HL-60 (cell line): ENCODE results near the gene VAV2.

ENCODE experiments used
- DNase-seq, 2 experiments: peaks; one replicate each; pipeline ENCODE4 v3.0.0-alpha.2; 2010 to 2020; ENCODE audit warnings: low read depth in 1 of 2, low spot score in 1 of 2
- H3K27ac ChIP-seq: fragments of 250-450 bp; sonication (Bioruptor Pico); replicated peaks from 2 replicates; pipeline ENCODE4 v1.5.1; 2020; ENCODE audit warnings: mild to moderate bottlenecking, moderate library complexity
- H3K27me3 ChIP-seq: fragments of 250-450 bp; sonication (Bioruptor Pico); 2 replicates; pipeline ENCODE4 v1.5.1; 2021; ENCODE audit warnings: mild to moderate bottlenecking, moderate library complexity; ENCODE audit not compliant: insufficient read depth, poor library complexity, severe bottlenecking
- H3K4me3 ChIP-seq: replicated peaks from 2 replicates; pipeline ENCODE4 v1.5.1; 2011; ENCODE audit warnings: mild to moderate bottlenecking, control low read depth, low read length; ENCODE audit not compliant: insufficient read depth
- GABPA ChIP-seq: IDR thresholded peaks from 2 replicates; pipeline ENCODE4 v1.6.1; 2012; ENCODE audit warnings: low read depth
- POLR2AphosphoS5 ChIP-seq: IDR thresholded peaks from 2 replicates; pipeline ENCODE4 v1.6.1; 2012; ENCODE audit warnings: low read depth
- REST ChIP-seq: IDR thresholded peaks from 2 replicates; pipeline ENCODE4 v1.6.1; 2012; ENCODE audit warnings: low read depth; ENCODE audit not compliant: insufficient replicate concordance
- SPI1 ChIP-seq: IDR thresholded peaks from 2 replicates; pipeline ENCODE4 v1.6.1; 2012; ENCODE audit warnings: low read depth, mild to moderate bottlenecking, borderline replicate concordance
- TF ChIP-seq, protein P1 (sequence below): IDR thresholded peaks from one replicate; pipeline ENCODE4 v1.5.1; 2011; ENCODE audit warnings: low read length, control low read depth, inconsistent platforms; ENCODE audit not compliant: insufficient read depth

The VAV2 gene

DNA sequence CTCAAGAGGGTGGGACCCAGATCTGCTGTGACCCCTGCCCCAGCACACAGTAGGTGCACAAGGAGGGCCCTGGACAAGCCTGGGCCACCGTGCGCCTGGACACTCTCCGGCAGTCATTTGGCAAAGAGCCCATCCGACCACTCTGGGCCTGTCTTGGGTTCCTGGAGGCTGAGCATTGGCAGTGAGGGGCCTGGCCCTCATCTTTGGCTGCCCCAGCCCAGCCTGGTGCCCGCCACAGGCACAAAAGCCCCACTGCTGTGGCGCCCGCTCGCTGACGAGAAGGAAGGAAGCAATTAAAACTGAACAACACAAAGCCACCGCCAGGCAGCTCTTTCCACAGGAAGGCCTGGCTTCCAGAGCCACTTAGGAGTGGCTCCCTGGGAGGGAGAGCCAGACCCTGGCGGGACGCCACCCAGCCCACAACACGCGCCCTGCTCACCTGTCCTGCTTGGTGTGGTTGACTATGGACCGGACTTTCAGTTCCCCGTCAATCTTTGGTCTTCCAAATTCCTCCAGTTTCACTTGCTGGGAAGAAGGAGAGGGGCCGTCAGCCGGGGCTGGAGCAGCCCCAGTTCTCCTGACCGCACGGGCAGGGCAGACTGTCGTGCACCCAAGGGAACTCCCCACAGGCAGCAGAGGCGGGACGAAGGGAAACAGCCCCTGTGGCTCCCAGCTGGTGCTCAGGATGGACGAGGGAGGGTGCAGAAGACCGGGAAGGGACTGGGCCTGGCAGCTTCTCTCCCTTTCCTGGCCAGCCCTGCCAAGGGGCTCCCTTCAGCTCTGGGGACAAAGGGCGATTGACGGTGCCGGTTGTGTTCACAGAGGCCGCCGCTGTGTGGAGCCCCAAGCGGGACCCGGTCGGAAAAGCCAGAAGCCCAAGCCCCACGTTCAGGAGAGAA lies 203.1 kb downstream of the VAV2 start:
- H3K27me3 ChIP-seq: peaks cover 11% of the 10 kb centered on the region
- H3K4me3 ChIP-seq: no peak overlapping the region
- TF ChIP-seq SPI1 (no peak), GABPA (no peak), REST (no peak), POLR2AphosphoS5 (no peak)
- TF ChIP-seq, protein P1, sequence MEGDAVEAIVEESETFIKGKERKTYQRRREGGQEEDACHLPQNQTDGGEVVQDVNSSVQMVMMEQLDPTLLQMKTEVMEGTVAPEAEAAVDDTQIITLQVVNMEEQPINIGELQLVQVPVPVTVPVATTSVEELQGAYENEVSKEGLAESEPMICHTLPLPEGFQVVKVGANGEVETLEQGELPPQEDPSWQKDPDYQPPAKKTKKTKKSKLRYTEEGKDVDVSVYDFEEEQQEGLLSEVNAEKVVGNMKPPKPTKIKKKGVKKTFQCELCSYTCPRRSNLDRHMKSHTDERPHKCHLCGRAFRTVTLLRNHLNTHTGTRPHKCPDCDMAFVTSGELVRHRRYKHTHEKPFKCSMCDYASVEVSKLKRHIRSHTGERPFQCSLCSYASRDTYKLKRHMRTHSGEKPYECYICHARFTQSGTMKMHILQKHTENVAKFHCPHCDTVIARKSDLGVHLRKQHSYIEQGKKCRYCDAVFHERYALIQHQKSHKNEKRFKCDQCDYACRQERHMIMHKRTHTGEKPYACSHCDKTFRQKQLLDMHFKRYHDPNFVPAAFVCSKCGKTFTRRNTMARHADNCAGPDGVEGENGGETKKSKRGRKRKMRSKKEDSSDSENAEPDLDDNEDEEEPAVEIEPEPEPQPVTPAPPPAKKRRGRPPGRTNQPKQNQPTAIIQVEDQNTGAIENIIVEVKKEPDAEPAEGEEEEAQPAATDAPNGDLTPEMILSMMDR: no peak
- no peak for DNase-seq
- H3K27ac ChIP-seq: no peak overlapping the region

DNA sequence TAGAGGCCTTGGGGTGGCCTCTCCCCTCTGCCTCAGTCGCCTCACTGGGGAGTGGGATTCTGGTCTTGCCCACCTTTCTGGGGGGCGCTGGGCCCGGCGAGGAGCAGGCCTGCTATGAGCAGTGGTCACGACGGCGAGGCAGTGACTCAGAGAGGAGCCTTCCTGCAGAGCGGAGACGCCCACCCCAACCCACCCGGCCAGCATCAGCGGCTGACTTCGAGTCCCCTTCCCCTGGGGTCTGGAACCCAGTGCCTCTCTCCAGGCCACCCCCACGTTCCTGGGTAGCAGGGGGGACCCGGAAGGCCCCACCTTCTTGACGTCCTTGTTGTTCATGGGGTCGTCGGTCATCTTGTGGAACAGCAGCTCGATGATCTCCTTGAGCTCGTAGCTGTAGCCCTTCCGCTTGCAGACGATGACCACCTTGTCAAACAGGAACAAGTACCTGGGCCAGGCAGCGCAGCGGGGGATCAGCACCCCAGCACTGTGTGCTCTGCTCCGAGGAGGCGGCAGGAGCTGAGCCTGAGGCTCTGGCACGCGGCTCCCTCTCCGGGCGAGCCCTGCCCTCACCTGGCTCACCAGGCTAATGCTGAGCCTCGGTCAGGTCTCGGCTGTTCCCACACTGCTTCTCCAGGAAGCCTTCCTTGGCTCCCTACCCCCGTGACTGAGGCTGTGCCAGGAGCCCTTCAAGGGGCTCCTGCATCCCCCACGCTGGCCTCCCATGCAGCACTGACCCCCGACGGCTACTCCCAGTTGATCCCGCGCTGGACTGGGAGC lies 203.9 kb downstream of the VAV2 start:
- no peak for DNase-seq
- H3K27me3 ChIP-seq: peaks cover 11% of the 10 kb centered on the region
- TF ChIP-seq POLR2AphosphoS5 (no peak), REST (no peak), GABPA (no peak), SPI1 (no peak)
- TF ChIP-seq, protein P1: no peak
- H3K27ac ChIP-seq: no peak overlapping the region
- no peak overlapping the region for H3K4me3 ChIP-seq

DNA sequence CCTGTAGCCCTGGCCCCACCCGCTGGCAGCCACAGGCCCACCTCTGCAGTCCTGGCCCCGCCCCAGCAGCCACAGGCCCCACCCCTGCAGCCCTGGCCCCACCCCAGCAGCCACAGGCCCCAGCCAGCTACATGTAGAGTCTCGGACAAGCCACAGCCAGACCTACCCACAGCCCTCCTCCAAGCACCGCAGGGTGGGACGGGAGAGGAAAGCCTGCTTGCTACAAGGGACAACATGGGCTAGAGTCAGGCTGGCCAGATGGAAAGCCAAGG lies 204.4 kb downstream of the VAV2 start:
- H3K27me3 ChIP-seq: peaks cover 11% of the 10 kb centered on the region
- H3K27ac ChIP-seq: no peak overlapping the region
- no peak overlapping the region for H3K4me3 ChIP-seq
- TF ChIP-seq SPI1: no peak
- no peak for TF ChIP-seq GABPA
- TF ChIP-seq, protein P1: no peak
- TF ChIP-seq REST: no peak
- TF ChIP-seq POLR2AphosphoS5: no peak
- DNase-seq: peak in 1 of 2 experiments; percentile 23
